GM23338 (cell line): ENCODE measurements around the gene PAIP2. TPM values are rescaled to one million over a fixed set of nuclear protein-coding genes. Genes with fewer than 3 reads are reported as not detected.
A peak's percentile ranks its signal among the peaks of the same experiment; 100 is the strongest.

Experiments used
- ATAC-seq: fragments of 200-7000 bp; cut with Tn5 transposase; 3 replicates; pipeline ENCODE4 v1.9.1; 2020
- DNase-seq: peaks from one replicate; pipeline ENCODE4 v3.0.0-alpha.2; 2015; ENCODE audit warnings: low spot score
- H2AFZ ChIP-seq: fragments of 200-600 bp; sonication (generic); 2 replicates; pipeline ENCODE4 v1.8.0; 2016; ENCODE audit warnings: antibody characterized with exemption, mild to moderate bottlenecking, moderate library complexity
- H3F3A ChIP-seq: fragments of 200-600 bp; sonication (generic); replicated peaks from 2 replicates; pipeline ENCODE4 v1.8.0; 2017; ENCODE audit warnings: antibody characterized with exemption, mixed run types, low read depth
- H3K27ac ChIP-seq: fragments of 200-600 bp; sonication (generic); 2 replicates; pipeline ENCODE4 v1.6.1; 2016; ENCODE audit warnings: low read depth
- H3K27me3 ChIP-seq: fragments of 200-600 bp; sonication (generic); 2 replicates; pipeline ENCODE4 v1.8.0; 2016; ENCODE audit warnings: mild to moderate bottlenecking, mixed run types, moderate library complexity; ENCODE audit not compliant: insufficient read depth
- H3K36me3 ChIP-seq: fragments of 200-600 bp; sonication (generic); 2 replicates; pipeline ENCODE4 v1.8.0; 2016; ENCODE audit warnings: mild to moderate bottlenecking; ENCODE audit not compliant: insufficient read depth
- H3K4me1 ChIP-seq: fragments of 200-600 bp; sonication (generic); 2 replicates; pipeline ENCODE4 v1.8.0; 2016; ENCODE audit warnings: mild to moderate bottlenecking, moderate library complexity; ENCODE audit not compliant: insufficient read depth
- H3K4me2 ChIP-seq: fragments of 200-600 bp; sonication (generic); 2 replicates; pipeline ENCODE4 v1.7.1; 2017; ENCODE audit warnings: mixed run types
- H3K4me3 ChIP-seq: fragments of 200-600 bp; sonication (generic); 2 replicates; pipeline ENCODE4 v1.6.1; 2016; ENCODE audit warnings: mixed run types
- H3K79me2 ChIP-seq: fragments of 200-600 bp; sonication (generic); replicated peaks from 2 replicates; pipeline ENCODE4 v1.8.0; 2017; ENCODE audit warnings: mild to moderate bottlenecking; ENCODE audit not compliant: insufficient read depth
- H3K9me2 ChIP-seq: fragments of 200-600 bp; sonication (generic); 2 replicates; pipeline ENCODE4 v1.8.0; 2017; ENCODE audit not compliant: insufficient read depth
- H4K20me1 ChIP-seq: fragments of 200-600 bp; sonication (generic); replicated peaks from 2 replicates; pipeline ENCODE4 v1.8.0; 2017; ENCODE audit warnings: mild to moderate bottlenecking; ENCODE audit not compliant: insufficient read depth
- H3K27ac Mint-ChIP-seq: 2 replicates; pipeline ENCODE4 v1.8.0; 2020; ENCODE audit warnings: inconsistent platforms, mild to moderate bottlenecking, moderate library complexity, mixed read lengths
- H3K27me3 Mint-ChIP-seq: 3 replicates; pipeline ENCODE4 v1.8.0; 2022; ENCODE audit warnings: low read depth, mild to moderate bottlenecking, moderate library complexity, mixed read lengths, inconsistent platforms; ENCODE audit not compliant: insufficient read depth, poor library complexity
- H3K36me3 Mint-ChIP-seq: 3 replicates; pipeline ENCODE4 v1.8.0; 2021; ENCODE audit warnings: low read depth, mild to moderate bottlenecking, inconsistent platforms, moderate library complexity, mixed read lengths
- H3K4me1 Mint-ChIP-seq: 3 replicates; pipeline ENCODE4 v1.8.0; 2020; ENCODE audit warnings: mild to moderate bottlenecking, inconsistent platforms, mixed read lengths
- H3K4me3 Mint-ChIP-seq: 3 replicates; pipeline ENCODE4 v1.8.0; 2021; ENCODE audit warnings: moderate library complexity, mild to moderate bottlenecking, inconsistent platforms, mixed read lengths
- H3K9me3 Mint-ChIP-seq: 3 replicates; pipeline ENCODE4 v1.8.0; 2020; ENCODE audit warnings: moderate library complexity, mild to moderate bottlenecking, inconsistent platforms, mixed read lengths
- CREB1 ChIP-seq: fragments of 250-450 bp; sonication (Bioruptor Pico); IDR thresholded peaks from 2 replicates; pipeline ENCODE4 v1.5.0; 2020; ENCODE audit warnings: low read depth, mild to moderate bottlenecking, moderate library complexity
- EZH2 ChIP-seq: fragments of 200-600 bp; sonication (generic); IDR thresholded peaks from one replicate; pipeline ENCODE4 v1.8.0; 2017; ENCODE audit warnings: antibody characterized with exemption, mild to moderate bottlenecking, low read depth; ENCODE audit not compliant: unreplicated experiment
- EZH2phosphoT487 ChIP-seq: fragments of 200-600 bp; sonication (generic); IDR thresholded peaks from one replicate; pipeline ENCODE4 v1.8.1; 2018; ENCODE audit warnings: antibody characterized with exemption; ENCODE audit not compliant: unreplicated experiment
- JUNB ChIP-seq: IDR thresholded peaks from one replicate; pipeline ENCODE4 v1.6.1; 2016; ENCODE audit warnings: antibody characterized with exemption; ENCODE audit not compliant: unreplicated experiment
- NANOG ChIP-seq: IDR thresholded peaks from 2 replicates; pipeline ENCODE4 v1.6.1; 2016; ENCODE audit warnings: antibody characterized with exemption, borderline replicate concordance
- POLR2AphosphoS5 ChIP-seq: IDR thresholded peaks from 2 replicates; pipeline ENCODE4 v1.6.1; 2016; ENCODE audit warnings: antibody characterized with exemption, low read depth
- REST ChIP-seq: IDR thresholded peaks from one replicate; pipeline ENCODE4 v1.6.1; 2018; ENCODE audit warnings: antibody characterized with exemption; ENCODE audit not compliant: unreplicated experiment
- STAT1 ChIP-seq: IDR thresholded peaks from one replicate; pipeline ENCODE4 v1.6.1; 2016; ENCODE audit warnings: antibody characterized with exemption; ENCODE audit not compliant: unreplicated experiment
- ZNF114 ChIP-seq: fragments of 250-450 bp; sonication (Bioruptor Pico); IDR thresholded peaks from 2 replicates; pipeline ENCODE4 v1.5.0; 2020; ENCODE audit warnings: mild to moderate bottlenecking, moderate library complexity
- ZNF331 ChIP-seq: fragments of 250-450 bp; sonication (Bioruptor Pico); IDR thresholded peaks from 2 replicates; pipeline ENCODE4 v1.5.0; 2020; ENCODE audit warnings: low read depth, mild to moderate bottlenecking, moderate library complexity
- ZNF462 ChIP-seq: fragments of 250-450 bp; sonication (Bioruptor Pico); IDR thresholded peaks from 2 replicates; pipeline ENCODE4 v1.5.0; 2020; ENCODE audit warnings: mild to moderate bottlenecking, moderate library complexity
- polyA plus RNA-seq: library from polyadenylated mRNA; unstranded; fragments of >200 nt; fragmentation: Nextera tagmentation; extraction: Ambion mirVana; gene quantifications from 2 replicates; pipeline ENCODE4 v1.2.1, GENCODE V29; 2016
- total RNA-seq: library from RNA; depleted of rRNA; stranded (reverse); fragments of >200 nt; shearing (Covaris generic); gene quantifications from 2 replicates; pipeline ENCODE4 v1.2.3, GENCODE V29; 2014
- TF ChIP-seq, protein P1 (sequence below), 2 experiments: fragments of 200-600 bp in 1 of 2; sonication (generic) in 1 of 2; conservative IDR thresholded peaks; 2 replicates each; pipeline versions ENCODE4 v1.5.1 to v1.6.1; 2016 to 2017; ENCODE audit warnings: antibody characterized with exemption in 2 of 2, low read depth in 2 of 2, mild to moderate bottlenecking in 2 of 2, moderate library complexity in 1 of 2
- TF ChIP-seq, protein P2 (sequence below): IDR thresholded peaks from 2 replicates; pipeline ENCODE4 v1.6.1; 2016; ENCODE audit warnings: antibody characterized with exemption

The PAIP2 gene
- total and polyA plus RNA-seq, 2 experiments from 2014 or later = 132 to 277 TPM

GRCh38 chr5:139296862-139297326 is 44.8 kb upstream of the PAIP2 start:
- Histone ChIP-seq H3K4me1 (peaks cover 42% of the 10 kb centered on the region), H3F3A (peaks cover 8% of the 10 kb centered on the region), H3K36me3 (no peaks in the 10 kb centered on the region), H3K27ac (no peak overlapping the region), H3K4me2 (peak overlapping the region; percentile 83), H3K79me2 (peaks cover 81% of the 10 kb centered on the region), H3K27me3 (no peaks in the 10 kb centered on the region), H4K20me1 (peaks cover 64% of the 10 kb centered on the region), H2AFZ (no peak overlapping the region), H3K9me2 (no peaks in the 10 kb centered on the region), H3K4me3 (peak overlapping the region; percentile 88)
- H3K36me3 Mint-ChIP-seq = peaks cover 33% of the 10 kb centered on the region
- H3K27me3 Mint-ChIP-seq = peaks cover 31% of the 10 kb centered on the region
- ATAC-seq (no peak), DNase-seq (no peak)
- TF ChIP-seq ZNF331 (no peak), POLR2AphosphoS5 (no peak), CREB1 (CRISPR knock-in tag) (no peak), ZNF462 (CRISPR knock-in tag) (no peak), NANOG (no peak), EZH2phosphoT487 (no peak), JUNB (no peak), REST (no peak), STAT1 (no peak), ZNF114 (no peak), EZH2 (no peak)
- TF ChIP-seq, protein P1, sequence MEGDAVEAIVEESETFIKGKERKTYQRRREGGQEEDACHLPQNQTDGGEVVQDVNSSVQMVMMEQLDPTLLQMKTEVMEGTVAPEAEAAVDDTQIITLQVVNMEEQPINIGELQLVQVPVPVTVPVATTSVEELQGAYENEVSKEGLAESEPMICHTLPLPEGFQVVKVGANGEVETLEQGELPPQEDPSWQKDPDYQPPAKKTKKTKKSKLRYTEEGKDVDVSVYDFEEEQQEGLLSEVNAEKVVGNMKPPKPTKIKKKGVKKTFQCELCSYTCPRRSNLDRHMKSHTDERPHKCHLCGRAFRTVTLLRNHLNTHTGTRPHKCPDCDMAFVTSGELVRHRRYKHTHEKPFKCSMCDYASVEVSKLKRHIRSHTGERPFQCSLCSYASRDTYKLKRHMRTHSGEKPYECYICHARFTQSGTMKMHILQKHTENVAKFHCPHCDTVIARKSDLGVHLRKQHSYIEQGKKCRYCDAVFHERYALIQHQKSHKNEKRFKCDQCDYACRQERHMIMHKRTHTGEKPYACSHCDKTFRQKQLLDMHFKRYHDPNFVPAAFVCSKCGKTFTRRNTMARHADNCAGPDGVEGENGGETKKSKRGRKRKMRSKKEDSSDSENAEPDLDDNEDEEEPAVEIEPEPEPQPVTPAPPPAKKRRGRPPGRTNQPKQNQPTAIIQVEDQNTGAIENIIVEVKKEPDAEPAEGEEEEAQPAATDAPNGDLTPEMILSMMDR (conservative IDR thresholded peaks at IDR 0.05; ENCODE audit: low read depth in 2 of 2) = no peak
- TF ChIP-seq, protein P2, sequence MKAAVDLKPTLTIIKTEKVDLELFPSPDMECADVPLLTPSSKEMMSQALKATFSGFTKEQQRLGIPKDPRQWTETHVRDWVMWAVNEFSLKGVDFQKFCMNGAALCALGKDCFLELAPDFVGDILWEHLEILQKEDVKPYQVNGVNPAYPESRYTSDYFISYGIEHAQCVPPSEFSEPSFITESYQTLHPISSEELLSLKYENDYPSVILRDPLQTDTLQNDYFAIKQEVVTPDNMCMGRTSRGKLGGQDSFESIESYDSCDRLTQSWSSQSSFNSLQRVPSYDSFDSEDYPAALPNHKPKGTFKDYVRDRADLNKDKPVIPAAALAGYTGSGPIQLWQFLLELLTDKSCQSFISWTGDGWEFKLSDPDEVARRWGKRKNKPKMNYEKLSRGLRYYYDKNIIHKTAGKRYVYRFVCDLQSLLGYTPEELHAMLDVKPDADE = no peak
- 0 out of 3 replicates have a peak, but pooled peaks cover 6% of the 10 kb centered on the region for H3K9me3 Mint-ChIP-seq
- peak overlapping the region; percentile 100 for H3K4me3 Mint-ChIP-seq
- H3K27ac Mint-ChIP-seq = peak overlapping the region; percentile 72
- H3K4me1 Mint-ChIP-seq = peaks cover 54% of the 10 kb centered on the region
